ENCODE measurements around the gene NGFR. TPM values are rescaled to one million over a fixed set of nuclear protein-coding genes. Genes with fewer than 3 reads are reported as not detected.

The NGFR gene
- total and polyA plus RNA-seq, 9 of the 15 experiments (the other 6 are each of a cell fraction or from before 2014, with no cell fraction given) = 0.07 to 0.23 (median 0.13) TPM; not detected in 4

GRCh38 chr17:49482144-49482817, 12.8 kb upstream of the NGFR start (continued):
- TF ChIP-seq CUX1 (CRISPR knock-in tag; IDR thresholded peaks at IDR 0.05) (no peak), EP300 (IDR thresholded peaks at IDR 0.05; ENCODE audit: low read length) (peak; percentile 5; the same call in 1 of the 2 replicates), ZFP36 (IDR thresholded peaks at IDR 0.05; ENCODE audit: low read depth, low read length, partially characterized antibody) (peak; percentile 99), SMAD1 (IDR thresholded peaks at IDR 0.05; ENCODE audit: low read depth, low read length, partially characterized antibody) (no peak), MITF (IDR thresholded peaks at IDR 0.05) (no peak), ATF1 (CRISPR knock-in tag; IDR thresholded peaks at IDR 0.05) (no peak), ATF1 (tag; IDR thresholded peaks at IDR 0.05) (no peak), ZNF124 (CRISPR knock-in tag; IDR thresholded peaks at IDR 0.05) (no peak), ZBED1 (IDR thresholded peaks at IDR 0.05) (no peak), KDM5B (IDR thresholded peaks at IDR 0.05; ENCODE audit: insufficient replicate concordance, low read depth, low read length) (no peak), ZBTB40 (IDR thresholded peaks at IDR 0.05) (no peak), ZBTB40 (CRISPR knock-in tag; IDR thresholded peaks at IDR 0.05) (no peak), ZNF24 (IDR thresholded peaks at IDR 0.05) (peak; percentile 73), ZNF780A (CRISPR knock-in tag; IDR thresholded peaks at IDR 0.05) (no peak)
